GM19467 (cell line): Measurements from ENCODE around the gene SMAD2.

ENCODE experiments used
- ATAC-seq: cut with Tn5 transposase; IDR thresholded peaks from one replicate; pipeline ENCODE4 v1.9.1; 2021; ENCODE audit warnings: mild to moderate bottlenecking, moderate library complexity; ENCODE audit not compliant: unreplicated experiment

Gene SMAD2

GRCh38 chr18:47932603-47933002, 2.1 kb upstream of the SMAD2 start:
- ATAC-seq = no peak

DNA sequence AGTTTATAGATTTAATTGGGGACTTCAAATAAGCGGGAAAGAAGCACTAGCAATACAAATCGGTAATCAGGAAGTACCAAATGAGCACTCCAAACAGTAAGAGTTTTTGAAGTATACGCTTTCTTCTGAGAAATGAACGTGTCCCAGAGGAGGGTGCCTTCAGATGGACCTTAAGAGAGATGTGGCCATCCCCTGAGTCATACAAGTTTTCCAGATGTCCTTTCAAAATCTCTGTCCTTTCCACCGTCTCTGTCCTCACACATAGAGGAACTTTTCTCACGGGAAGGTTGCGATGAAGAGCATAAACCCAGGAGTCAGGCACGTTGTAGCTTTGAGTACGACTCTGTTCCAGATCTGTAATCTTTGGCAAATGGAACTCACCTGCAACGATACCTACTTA, 1.7 kb upstream of the SMAD2 start:
- ATAC-seq = no peak

DNA sequence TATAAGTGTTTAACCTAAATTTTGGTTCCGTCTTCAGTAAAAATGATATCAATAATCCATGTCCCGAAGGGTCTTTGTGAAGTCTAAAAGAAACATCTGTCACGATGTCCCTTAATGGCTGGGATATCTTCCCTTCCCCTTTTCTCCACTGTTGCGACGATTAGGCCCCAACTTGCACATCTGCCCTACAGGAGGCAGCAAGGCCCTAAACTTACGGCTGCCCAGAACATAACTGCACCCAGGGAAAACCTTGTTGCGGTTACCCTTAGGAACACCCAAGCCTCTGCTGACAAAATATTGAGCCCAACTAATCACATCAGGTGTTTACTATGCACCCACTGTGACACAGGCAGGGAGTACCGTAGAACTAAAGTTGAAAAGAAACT, 1.3 kb upstream of the SMAD2 start:
- ATAC-seq = no peak

GRCh38 chr18:47930931-47931717, 665 bp upstream of the SMAD2 start:
- peak; percentile 85 for ATAC-seq

- no peak for ATAC-seq
Observed at GRCh38 chr18:47929681-47930198, 719 bp downstream of the SMAD2 start.

DNA sequence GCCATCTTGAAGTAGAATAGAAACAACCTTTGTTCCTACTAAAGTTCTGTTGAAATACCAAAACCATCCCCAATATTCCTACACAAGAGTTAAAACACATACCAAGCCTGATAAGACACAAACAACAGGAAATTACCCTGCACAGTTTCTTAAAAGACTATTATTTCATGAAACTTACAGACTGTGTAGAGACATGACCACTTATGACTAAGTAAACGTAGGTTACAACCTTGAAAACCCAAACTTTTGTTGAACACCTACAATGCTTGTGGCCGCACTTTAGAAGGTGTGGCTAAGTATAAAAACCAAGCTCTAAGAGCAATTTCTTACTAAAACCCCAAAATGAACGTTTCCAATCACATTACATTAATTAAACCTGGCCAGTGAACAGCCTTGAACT, 2.0 kb downstream of the SMAD2 start:
- ATAC-seq = no peak

DNA sequence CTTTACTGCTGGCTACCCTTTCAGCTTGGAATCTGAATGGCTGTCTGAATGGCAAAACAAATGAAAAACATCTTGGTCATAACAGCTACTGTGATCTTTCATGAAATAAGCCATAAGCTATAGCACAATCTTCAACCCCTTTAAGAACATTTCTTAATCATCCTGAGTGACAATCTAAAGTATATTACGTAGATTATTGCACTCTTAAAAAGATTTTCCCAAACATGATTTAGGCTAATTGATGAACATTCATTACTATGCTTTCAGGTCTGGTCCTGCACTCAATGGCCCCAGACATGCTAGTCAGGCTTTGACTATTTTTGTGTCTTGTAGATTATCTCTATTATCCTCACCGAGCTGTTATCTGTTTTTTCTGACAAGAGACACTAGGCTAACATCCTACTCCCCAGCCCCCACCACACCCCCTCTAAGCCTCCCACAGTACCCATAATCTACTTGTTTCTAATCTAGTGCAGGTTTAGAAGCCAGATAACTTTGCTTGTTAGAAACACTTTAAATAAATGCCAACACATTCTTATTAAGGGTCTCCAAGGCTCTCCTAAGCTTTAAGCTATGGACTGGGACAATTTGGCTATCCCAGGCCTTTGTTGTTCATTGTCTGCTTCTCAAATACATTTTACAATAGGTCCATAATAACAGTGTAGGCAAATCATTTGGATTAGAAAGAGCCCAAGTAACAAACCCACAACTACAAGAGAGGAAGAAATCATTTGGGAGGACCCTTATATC, 4.2 kb downstream of the SMAD2 start:
- ATAC-seq = no peak

DNA sequence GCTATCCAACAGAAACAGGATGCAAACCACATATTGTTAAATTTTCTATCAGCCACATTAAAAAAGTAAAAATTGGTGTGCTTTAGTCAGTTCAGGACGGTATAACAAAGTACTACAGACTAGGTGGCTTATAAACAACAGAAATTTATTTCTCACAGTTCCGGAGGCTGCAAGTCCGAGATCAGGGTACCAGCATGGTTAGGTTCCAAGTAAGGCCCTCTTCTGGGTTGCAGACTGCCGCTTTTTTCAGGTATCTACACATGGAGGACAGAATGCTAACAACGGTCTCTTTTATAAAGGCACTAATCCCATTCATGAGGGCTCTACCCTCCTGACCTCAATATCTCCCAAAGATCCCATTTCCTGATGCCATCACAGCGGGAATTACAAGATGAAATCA, 10.5 kb downstream of the SMAD2 start:
- no peak for ATAC-seq

- ATAC-seq = no peak
Observed at GRCh38 chr18:47917923-47918610, 12.4 kb downstream of the SMAD2 start.

- no peak for ATAC-seq
Observed at GRCh38 chr18:47915930-47916329, 14.5 kb downstream of the SMAD2 start.

DNA sequence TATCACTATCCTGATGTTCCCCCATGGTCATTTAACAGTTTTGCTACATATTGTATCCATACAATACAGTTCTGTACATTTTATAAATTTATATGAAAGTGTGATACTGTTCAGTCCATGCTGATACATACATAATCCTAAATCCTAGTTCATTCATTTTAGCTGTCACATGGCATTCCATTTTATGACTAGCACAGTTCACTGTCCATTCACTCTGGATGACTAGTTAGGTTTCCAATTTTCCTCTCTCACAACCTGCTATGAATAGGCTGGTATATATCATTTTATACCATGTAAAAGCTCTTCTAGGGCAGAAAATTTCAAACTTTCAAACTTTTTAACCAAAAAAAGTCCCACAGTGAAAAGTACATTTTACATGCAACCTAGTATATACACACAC, 15.2 kb downstream of the SMAD2 start:
- ATAC-seq = no peak

GRCh38 chr18:47912794-47913585, 17.5 kb downstream of the SMAD2 start:
- no peak for ATAC-seq

GRCh38 chr18:47912343-47912742, 18.1 kb downstream of the SMAD2 start:
- ATAC-seq = no peak

DNA sequence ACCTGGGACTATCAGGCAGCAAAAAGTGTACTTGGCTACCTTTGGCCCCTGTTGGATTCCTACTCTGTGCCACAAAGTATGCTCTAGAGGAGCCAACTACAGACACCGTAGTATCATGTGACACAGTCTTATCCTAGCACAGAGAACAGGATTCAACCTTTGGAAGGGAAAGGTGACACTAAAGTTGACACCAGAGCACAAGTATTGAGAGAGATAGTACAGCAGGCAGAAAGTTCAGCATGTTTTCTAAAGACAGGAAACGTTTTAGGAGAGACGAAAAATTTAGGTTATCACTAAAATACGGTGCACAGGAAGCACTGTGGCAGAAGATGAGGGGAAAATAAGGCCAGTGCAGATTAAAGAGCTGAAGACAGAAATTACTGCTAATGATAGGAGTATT, 18.6 kb downstream of the SMAD2 start:
- ATAC-seq = no peak

DNA sequence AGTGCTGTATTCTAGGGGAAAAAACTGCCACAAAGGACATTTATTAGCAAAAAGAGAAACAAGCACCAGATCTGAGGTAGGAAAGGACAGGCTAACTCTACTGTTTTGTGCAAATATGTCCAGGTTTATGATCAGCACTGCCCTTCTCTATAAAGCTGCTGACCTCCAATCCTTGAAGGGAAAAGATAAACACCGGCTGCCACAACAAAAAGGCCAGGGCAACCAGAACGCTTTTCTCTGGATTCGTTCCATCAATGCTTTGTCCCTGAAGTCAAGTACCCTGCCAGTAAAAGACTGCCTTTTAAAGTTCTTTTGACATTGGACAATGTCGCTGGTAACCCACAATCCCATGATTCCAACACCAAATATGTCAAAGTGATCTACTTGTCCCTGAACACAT, 21.0 kb downstream of the SMAD2 start:
- no peak for ATAC-seq

DNA sequence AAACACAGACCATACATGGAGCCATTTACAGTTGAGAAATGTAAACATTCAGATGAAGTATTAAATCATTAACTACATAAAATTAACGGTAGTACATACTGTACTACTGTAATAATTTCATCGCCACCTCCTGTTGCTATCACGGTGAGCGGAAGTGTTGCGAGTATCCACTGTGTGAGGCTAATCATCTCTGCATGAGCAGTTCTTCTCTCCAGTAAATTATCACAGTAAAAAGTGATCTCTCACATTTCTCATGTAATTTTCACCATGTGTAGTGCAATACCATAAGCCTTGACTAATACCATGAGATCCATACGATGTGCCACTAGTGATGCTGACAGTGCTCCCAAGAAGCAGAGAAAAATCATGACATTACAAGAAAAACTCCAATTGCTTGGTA, 21.9 kb downstream of the SMAD2 start:
- no peak for ATAC-seq

DNA sequence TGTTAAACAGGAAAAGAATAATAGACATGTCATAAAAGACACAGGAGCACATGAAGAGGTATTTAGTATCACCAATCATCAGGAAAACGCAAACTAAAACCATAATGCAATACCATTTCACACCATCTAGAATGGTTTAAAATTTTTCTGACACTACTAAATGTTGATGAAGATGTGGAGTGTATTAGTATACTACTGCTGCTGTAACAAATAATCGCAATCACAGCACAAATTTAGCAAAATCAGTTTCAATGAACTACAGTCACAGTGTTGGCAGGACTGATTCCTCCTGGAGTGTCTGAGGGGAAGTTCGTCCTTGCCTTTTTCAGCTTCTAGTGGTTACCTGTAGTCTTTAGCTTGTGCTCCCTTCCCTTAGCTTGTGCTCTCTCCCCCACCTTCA, 24.1 kb downstream of the SMAD2 start:
- no peak for ATAC-seq

DNA sequence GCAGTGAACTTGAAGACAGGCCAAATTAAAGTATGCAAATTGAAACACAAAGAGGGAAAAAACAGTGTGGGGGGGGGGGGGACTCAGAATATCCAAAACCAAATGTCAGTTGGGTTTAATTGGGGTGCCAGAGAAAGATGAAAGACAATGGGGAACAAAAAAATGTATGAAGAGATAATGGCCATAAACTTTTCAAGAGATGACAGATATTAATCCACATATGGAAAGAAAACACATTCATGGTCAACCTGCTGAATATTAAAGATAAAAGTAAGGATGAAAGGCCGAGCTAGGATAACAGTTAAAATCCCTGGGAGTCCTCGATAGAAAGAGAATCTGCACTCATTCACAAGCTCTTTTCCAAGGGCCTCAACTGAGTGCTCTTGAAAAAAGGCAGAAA, 26.6 kb downstream of the SMAD2 start:
- ATAC-seq = no peak

DNA sequence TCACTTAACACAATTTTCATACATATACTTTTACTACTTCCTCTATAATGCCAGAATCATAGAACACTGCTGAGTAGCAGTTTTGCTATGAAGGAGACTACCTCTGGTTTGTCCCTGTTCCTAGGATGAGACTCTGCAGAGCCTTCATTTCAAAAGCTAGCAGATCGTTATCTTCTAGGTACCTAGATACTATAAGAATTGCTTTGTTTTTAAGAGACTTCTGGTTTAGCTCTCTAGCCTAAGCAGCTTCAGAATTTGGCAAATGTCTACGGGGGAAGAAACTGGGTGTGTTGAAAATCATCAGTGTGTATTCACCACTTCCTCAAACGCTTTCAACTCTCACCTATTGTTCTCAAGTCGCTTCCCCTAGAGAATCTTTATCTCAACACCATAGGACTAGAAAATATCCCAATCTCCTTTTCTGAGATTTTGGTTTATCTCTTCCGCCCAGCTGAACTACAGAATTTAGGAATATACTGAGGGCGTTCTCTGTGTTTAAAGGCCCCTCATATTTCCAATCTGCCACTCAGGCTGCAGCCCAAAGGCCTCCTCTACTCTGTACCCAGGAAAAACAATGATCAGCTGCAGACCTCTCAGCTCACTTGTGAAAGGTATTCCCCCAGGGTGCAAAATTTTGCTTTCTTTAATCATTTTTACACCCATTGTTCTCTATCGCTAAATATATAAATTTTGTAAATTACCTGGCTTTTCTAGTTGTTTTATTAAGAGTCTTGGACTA, 28.7 kb downstream of the SMAD2 start:
- ATAC-seq = no peak
